ENCODE measurements around the gene LRRC4C.

Gene LRRC4C

GRCh38 chr11:40445391-40445790 lies 1014.1 kb downstream of the LRRC4C start:
- TF ChIP-seq CEBPB (IDR thresholded peaks at IDR 0.05) (no peak), EGR1 (IDR thresholded peaks at IDR 0.05) (no peak), RAD21 (IDR thresholded peaks at IDR 0.05; ENCODE audit: low read depth) (no peak)

- TF ChIP-seq EP300 (IDR thresholded peaks at IDR 0.05; ENCODE audit: borderline replicate concordance) (no peak), FOXM1 (IDR thresholded peaks at IDR 0.05; ENCODE audit: borderline replicate concordance, low read depth) (no peak), RAD21 (IDR thresholded peaks at IDR 0.05; ENCODE audit: low read depth) (no peak), REST (IDR thresholded peaks at IDR 0.05; ENCODE audit: low read depth) (no peak), TAF1 (IDR thresholded peaks at IDR 0.05; ENCODE audit: low read depth) (no peak), MAX (IDR thresholded peaks at IDR 0.05) (no peak), USF1 (IDR thresholded peaks at IDR 0.05) (no peak), NFIC (IDR thresholded peaks at IDR 0.05) (no peak), CREB1 (IDR thresholded peaks at IDR 0.05; ENCODE audit: low read depth) (no peak), CEBPB (IDR thresholded peaks at IDR 0.05) (no peak), TEAD4 (IDR thresholded peaks at IDR 0.05) (no peak), ZBTB7A (IDR thresholded peaks at IDR 0.05; ENCODE audit: low read depth) (no peak), EGR1 (IDR thresholded peaks at IDR 0.05) (no peak), TCF12 (IDR thresholded peaks at IDR 0.05; ENCODE audit: low read depth) (no peak), YY1 (IDR thresholded peaks at IDR 0.05; ENCODE audit: low read depth) (no peak)
These were observed 1015.3 kb downstream of the LRRC4C start for GRCh38 chr11:40444151-40444550.

- TF ChIP-seq EGR1 (IDR thresholded peaks at IDR 0.05) (no peak), TCF12 (IDR thresholded peaks at IDR 0.05; ENCODE audit: low read depth) (no peak), USF1 (IDR thresholded peaks at IDR 0.05) (no peak), CEBPB (IDR thresholded peaks at IDR 0.05) (no peak), TAF1 (IDR thresholded peaks at IDR 0.05; ENCODE audit: low read depth) (no peak), FOXM1 (IDR thresholded peaks at IDR 0.05; ENCODE audit: borderline replicate concordance, low read depth) (no peak), ZBTB7A (IDR thresholded peaks at IDR 0.05; ENCODE audit: low read depth) (no peak), RAD21 (IDR thresholded peaks at IDR 0.05; ENCODE audit: low read depth) (no peak), MAX (IDR thresholded peaks at IDR 0.05) (no peak), REST (IDR thresholded peaks at IDR 0.05; ENCODE audit: low read depth) (no peak), EP300 (IDR thresholded peaks at IDR 0.05; ENCODE audit: borderline replicate concordance) (no peak), TEAD4 (IDR thresholded peaks at IDR 0.05) (no peak), CREB1 (IDR thresholded peaks at IDR 0.05; ENCODE audit: low read depth) (no peak), YY1 (IDR thresholded peaks at IDR 0.05; ENCODE audit: low read depth) (no peak), NFIC (IDR thresholded peaks at IDR 0.05) (no peak)
These were observed 1024.1 kb downstream of the LRRC4C start for GRCh38 chr11:40435344-40435743.

DNA sequence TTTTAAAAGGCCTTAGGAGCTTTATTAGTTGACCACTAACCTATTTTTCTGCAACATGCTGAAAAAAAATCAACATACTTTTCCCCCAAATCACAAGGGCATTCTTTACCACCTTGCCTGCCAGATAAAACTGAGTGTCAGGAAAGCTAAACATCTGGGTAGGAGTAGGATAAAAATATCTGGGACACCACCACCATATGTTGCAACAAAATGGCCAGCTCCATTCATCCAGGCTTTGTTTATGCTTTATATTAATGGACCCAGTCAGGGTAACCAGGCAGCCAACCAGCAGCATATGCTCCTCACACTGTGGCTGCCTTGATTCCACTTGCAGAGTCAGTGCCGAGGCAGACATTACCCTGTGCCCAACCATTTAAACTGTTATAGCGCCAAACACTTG lies 1024.5 kb downstream of the LRRC4C start:
- TF ChIP-seq CEBPB (IDR thresholded peaks at IDR 0.05) = no peak
- TF ChIP-seq TEAD4 (IDR thresholded peaks at IDR 0.05) = no peak
- no peak for TF ChIP-seq FOXM1 (IDR thresholded peaks at IDR 0.05; ENCODE audit: borderline replicate concordance, low read depth)
- TF ChIP-seq YY1 (IDR thresholded peaks at IDR 0.05; ENCODE audit: low read depth) = no peak
- no peak for TF ChIP-seq USF1 (IDR thresholded peaks at IDR 0.05)
- TF ChIP-seq NFIC (IDR thresholded peaks at IDR 0.05) = no peak
- TF ChIP-seq ZBTB7A (IDR thresholded peaks at IDR 0.05; ENCODE audit: low read depth) = no peak
- TF ChIP-seq TCF12 (IDR thresholded peaks at IDR 0.05; ENCODE audit: low read depth) = no peak
- TF ChIP-seq RAD21 (IDR thresholded peaks at IDR 0.05; ENCODE audit: low read depth) = no peak
- no peak for TF ChIP-seq EGR1 (IDR thresholded peaks at IDR 0.05)

- no peak for TF ChIP-seq EP300 (IDR thresholded peaks at IDR 0.05; ENCODE audit: borderline replicate concordance)
- TF ChIP-seq REST (IDR thresholded peaks at IDR 0.05; ENCODE audit: low read depth) = peak; percentile 17; the same call in 1 of the 2 replicates
- no peak for TF ChIP-seq TCF12 (IDR thresholded peaks at IDR 0.05; ENCODE audit: low read depth)
- TF ChIP-seq FOXM1 (IDR thresholded peaks at IDR 0.05; ENCODE audit: borderline replicate concordance, low read depth) = no peak
- TF ChIP-seq EGR1 (IDR thresholded peaks at IDR 0.05) = no peak
- no peak for TF ChIP-seq TEAD4 (IDR thresholded peaks at IDR 0.05)
These were observed 1027.1 kb downstream of the LRRC4C start for GRCh38 chr11:40432358-40432757.
